Transverse colon (tissue), 4 donors: ENCODE results near the gene TRIM25.

Experiments
- CTCF ChIP-seq, 5 experiments: fragments of 200-600 bp in 3 of 5; fragments of 450-650 bp in 2 of 5; sonication (generic) in 3 of 5; IDR thresholded peaks; 1 replicate in 2 of 5; 2 replicates in 3 of 5; pipeline ENCODE4 v1.5.1; 2016 to 2017; ENCODE audit warnings: antibody characterized with exemption in 5 of 5, inconsistent platforms in 3 of 5, mild to moderate bottlenecking in 2 of 5, moderate library complexity in 1 of 5
- POLR2A ChIP-seq: fragments of 450-650 bp; IDR thresholded peaks from one replicate; pipeline ENCODE4 v1.6.1; 2016; ENCODE audit warnings: antibody characterized with exemption, mild to moderate bottlenecking, moderate library complexity
- POLR2AphosphoS5 ChIP-seq, 3 donors: sonication (generic); formaldehyde crosslinking; IDR thresholded peaks; one replicate each; pipeline ENCODE4 v1.6.1; 2016; ENCODE audit warnings: antibody characterized with exemption in 3 of 3

GRCh38 chr17:56903560-56903959, 10.3 kb downstream of the TRIM25 start:
- no peak for TF ChIP-seq CTCF (IDR thresholded peaks at IDR 0.05)
- TF ChIP-seq POLR2AphosphoS5 (IDR thresholded peaks at IDR 0.05): no peak
- TF ChIP-seq POLR2A: no peak
